ENCODE data around the gene KNCN. TPM values are rescaled to one million over a fixed set of nuclear protein-coding genes. Genes with fewer than 3 reads are reported as not detected.

The KNCN gene
- total RNA-seq, 1 experiment from 2014 or later = not detected

DNA sequence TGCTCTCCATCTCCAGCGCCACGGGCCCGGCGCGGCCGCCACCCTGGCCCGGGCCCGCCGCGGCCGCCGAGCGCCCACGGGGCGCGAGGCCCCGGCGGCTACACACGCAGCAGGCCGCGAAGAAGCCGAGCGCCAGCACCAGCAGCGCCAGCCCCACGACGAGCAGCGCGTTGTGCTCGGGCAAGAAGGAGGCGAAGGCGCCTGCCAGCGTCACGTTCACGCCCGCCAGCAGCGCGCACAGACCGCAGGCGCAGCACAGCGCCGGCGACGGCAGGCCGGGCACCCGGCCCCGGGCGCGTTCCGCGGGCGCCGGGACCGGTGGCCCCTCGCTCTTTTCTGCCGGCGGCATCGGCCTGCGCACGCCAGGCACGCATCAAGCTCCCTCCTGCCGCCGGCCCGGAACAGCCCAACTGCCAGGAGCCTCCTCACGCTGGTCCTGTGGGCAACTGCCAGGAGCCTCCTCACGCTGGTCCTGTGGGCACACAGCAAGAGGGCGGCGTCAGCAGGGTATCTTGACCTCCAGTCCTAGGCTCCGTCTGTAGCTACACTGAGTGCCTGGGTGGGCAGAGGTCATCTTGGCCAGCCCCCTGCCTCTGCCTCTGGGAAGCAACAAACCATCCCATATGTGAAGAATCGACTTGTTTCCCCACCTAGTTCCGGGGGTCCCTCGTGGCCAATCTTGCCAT is 18.1 kb downstream of the KNCN start:
- no peak overlapping the region for H2AK5ac ChIP-seq (ENCODE audit: insufficient read length, low read length)
- TF ChIP-seq CTCF (conservative IDR thresholded peaks at IDR 0.05) = no peak
- H2AFZ ChIP-seq (ENCODE audit: low read length) = no peak overlapping the region
- H4K20me1 ChIP-seq (ENCODE audit: control insufficient read depth, insufficient read depth, insufficient read length) = no peaks in the 10 kb centered on the region
- Mint-ChIP-seq H3K27me3 (ENCODE audit: low read depth) (peaks cover 94% of the 10 kb centered on the region), H3K4me3 (peak overlapping the region; percentile 47 to 82), H3K9me3 (peaks cover 0 to 2% of the 10 kb centered on the region in 2 experiments; a peak in 2 of 5 replicates), H3K4me1 (peaks cover 17 to 25% of the 10 kb centered on the region in 2 experiments), H3K36me3 (ENCODE audit: insufficient read depth in 1 of 3, low read depth in 3 of 3) (no peaks in the 10 kb centered on the region), H3K27ac (no peak overlapping the region)
- no peaks in the 10 kb centered on the region for H3K79me1 ChIP-seq (ENCODE audit: insufficient read depth, low read depth, low read length, poor library complexity, severe bottlenecking)
- H2BK15ac ChIP-seq (ENCODE audit: low read depth, low read length) = no peak overlapping the region
- no peak overlapping the region for H2BK12ac ChIP-seq (ENCODE audit: insufficient read length, low read depth, low read length)
- no CpG with 5 or more reads among the region's 71 CpGs for WGBS (ENCODE audit: extremely low coverage, insufficient read length, low lambda C conversion rate)
- no peak overlapping the region for H3T11ph ChIP-seq (ENCODE audit: low read length)
- H3K23ac ChIP-seq (ENCODE audit: insufficient read length, low read depth, low read length) = no peak overlapping the region
- no peaks in the 10 kb centered on the region for H3K9me3 ChIP-seq (ENCODE audit: control insufficient read depth, low read depth, low read length)
- no peak overlapping the region for H3K56ac ChIP-seq (ENCODE audit: insufficient read length, low read depth, low read length)
- no peak overlapping the region for H3K27ac ChIP-seq (ENCODE audit: insufficient read length, low read depth, low read length)
- 0 out of 2 replicates have a peak overlapping the region, but pooled peaks have one; percentile 32 for H3K14ac ChIP-seq (ENCODE audit: insufficient read depth, low read length)
- H3K27me3 ChIP-seq (ENCODE audit: insufficient read depth, low read length) = peaks cover 29% of the 10 kb centered on the region
- H2BK120ac ChIP-seq (ENCODE audit: low read depth, low read length, poor library complexity, severe bottlenecking) = no peak overlapping the region
- H3K4ac ChIP-seq (ENCODE audit: low read depth, low read length) = no peak overlapping the region
- H2BK5ac ChIP-seq (ENCODE audit: insufficient read length, low read length) = no peak overlapping the region
- no peak overlapping the region for H2BK20ac ChIP-seq (ENCODE audit: low read depth, low read length, poor library complexity, severe bottlenecking)
- H3K9ac ChIP-seq (ENCODE audit: extremely low read depth, insufficient read length, low read length) = no peak overlapping the region
- H3K79me2 ChIP-seq (ENCODE audit: insufficient read depth, low read length) = no peaks in the 10 kb centered on the region
- H4K8ac ChIP-seq (replicated peaks; ENCODE audit: insufficient read length, low read depth, low read length) = no peak overlapping the region
- no peak overlapping the region for H3K18ac ChIP-seq (ENCODE audit: insufficient read length, low read depth, low read length)
- no peak for DNase-seq
- peak overlapping the region; percentile 33 for H3K4me2 ChIP-seq (ENCODE audit: insufficient read depth, insufficient read length, low read length)
- no peak overlapping the region for H4K91ac ChIP-seq (ENCODE audit: insufficient read length, low read depth, low read length)
- H4K5ac ChIP-seq (ENCODE audit: insufficient read length, low read depth, low read length) = no peak overlapping the region
- no peaks in the 10 kb centered on the region for H3K4me1 ChIP-seq (ENCODE audit: insufficient read depth, low read length)
- H3K23me2 ChIP-seq (ENCODE audit: insufficient read length, low read depth, low read length, poor library complexity, severe bottlenecking) = peaks cover 3% of the 10 kb centered on the region
